Peyer's patch (tissue), 4 donors: ENCODE data around the gene KRTAP19-6. TPM values are rescaled to one million over a fixed set of nuclear protein-coding genes. Genes with fewer than 3 reads are reported as not detected.

Experiments used
- DNase-seq, 3 donors: peaks; one replicate each; pipeline ENCODE4 v3.0.0-alpha.2; 2017 to 2019
- H3K27ac ChIP-seq, 4 donors: fragments of 200-600 bp; sonication (generic); one replicate each; pipeline ENCODE4 v1.5.1; 2016 to 2019
- H3K27me3 ChIP-seq, 2 donors: fragments of 200-600 bp; sonication (generic); one replicate each; pipeline ENCODE4 v1.5.1; 2019
- H3K36me3 ChIP-seq, 3 donors: fragments of 200-600 bp; sonication (generic); one replicate each; pipeline ENCODE4 v1.5.1; 2016 to 2019
- H3K4me1 ChIP-seq, 4 donors: fragments of 200-600 bp; sonication (generic); one replicate each; pipeline ENCODE4 v1.5.1; 2016 to 2019
- H3K4me3 ChIP-seq, 4 donors: fragments of 200-600 bp; sonication (generic); 1 replicate in 3 of 4; 2 replicates in 1 of 4; pipeline ENCODE4 v1.5.1; 2016 to 2019; ENCODE audit warnings: mild to moderate bottlenecking in 1 of 4
- H3K9me3 ChIP-seq, 4 donors: fragments of 200-600 bp; sonication (generic); one replicate each; pipeline ENCODE4 v1.5.1; 2016 to 2019; ENCODE audit warnings: mild to moderate bottlenecking in 1 of 4
- CTCF ChIP-seq, 6 experiments: fragments of 450-650 bp in 4 of 6; fragments of 200-600 bp in 2 of 6; sonication (generic) in 1 of 6; IDR thresholded peaks; one replicate each; pipeline ENCODE4 v1.5.1; 2017 to 2019; ENCODE audit warnings: antibody characterized with exemption in 6 of 6, mild to moderate bottlenecking in 3 of 6, moderate library complexity in 1 of 6
- POLR2A ChIP-seq, 2 donors: fragments of 450-650 bp; IDR thresholded peaks; one replicate each; pipeline ENCODE4 v1.5.1; 2017; ENCODE audit warnings: antibody characterized with exemption in 2 of 2, mild to moderate bottlenecking in 2 of 2, moderate library complexity in 2 of 2
- small RNA-seq, 2 donors: library from RNA; depleted of rRNA; stranded (forward); fragments of <200 nt; gene quantifications; one replicate each; pipeline ENCODE3, GENCODE V24; 2016
- total RNA-seq, 4 donors: library from RNA; depleted of rRNA; stranded (reverse); fragments of >200 nt; gene quantifications; one replicate each; pipeline ENCODE4 v1.1.0, GENCODE V29; 2016

Gene KRTAP19-6
- total RNA-seq, 4 donors from 2014 or later = not detected

DNA sequence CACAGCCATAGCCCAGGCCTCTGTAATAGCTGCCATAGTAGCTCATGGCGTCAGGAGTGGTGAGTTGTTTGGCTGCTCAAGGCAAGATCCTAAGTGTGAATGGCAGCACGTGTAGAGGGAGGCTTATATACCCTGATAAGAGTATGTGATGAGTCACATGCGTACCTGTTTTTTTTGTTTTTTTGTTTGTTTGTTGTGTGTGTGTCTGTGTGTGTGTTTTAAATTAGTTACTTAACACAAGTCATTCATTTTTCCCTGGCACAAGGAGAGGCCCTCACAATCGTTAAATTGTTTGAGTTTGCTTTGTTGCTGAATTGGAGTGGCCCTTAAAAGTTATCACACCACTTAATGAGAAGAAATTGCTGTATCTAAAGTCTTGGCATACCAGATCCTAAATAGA, 44.6 kb downstream of the KRTAP19-6 start, which contains the start of gene KRTAP19-4:
Gene KRTAP19-4 (minus strand): TSS at position 101 of the 400 bp plus-strand sequence. CDS start 55 bp downstream, at position 46.
- DNase-seq = no peak
- Histone ChIP-seq H3K4me3 (no peak within 1 kb of the TSS), H3K4me1 (no peaks in the 10 kb centered on the region), H3K9me3 (no peaks in the 10 kb centered on the region), H3K27me3 (no peaks in the 10 kb centered on the region), H3K27ac (no peak within 1 kb of the TSS), H3K36me3 (no peaks in the 10 kb centered on the region)
- TF ChIP-seq CTCF (IDR thresholded peaks at IDR 0.05) (no peak), POLR2A (IDR thresholded peaks at IDR 0.05) (no peak)

DNA sequence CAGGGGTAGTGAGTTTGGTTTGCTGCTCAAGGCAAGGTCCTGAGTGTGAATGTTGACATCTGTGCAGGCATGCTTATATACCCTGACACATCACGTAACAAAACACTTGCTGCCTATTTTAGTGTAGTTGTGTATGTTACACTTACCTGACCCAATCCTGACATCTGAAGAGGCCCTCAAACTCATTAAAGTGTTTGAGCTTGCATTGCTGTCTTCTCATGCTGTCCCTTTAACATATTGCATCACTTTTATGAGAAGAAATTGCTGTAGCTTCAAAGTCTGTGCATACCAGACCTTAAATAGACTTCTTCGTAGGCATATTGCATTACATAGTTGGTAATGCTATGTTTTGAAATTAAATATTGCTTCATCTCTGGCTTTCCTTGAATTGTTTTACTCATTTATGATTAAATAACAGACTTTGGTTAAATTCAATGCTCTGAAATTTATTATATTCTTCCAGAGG, 49.7 kb downstream of the KRTAP19-6 start, which contains the start of gene KRTAP19-3:
Gene KRTAP19-3 (minus strand): TSS at position 51 of the 466 bp plus-strand sequence. CDS start 56 bp downstream, outside the sequence.
- Histone ChIP-seq H3K4me1 (no peaks in the 10 kb centered on the region), H3K27me3 (no peaks in the 10 kb centered on the region), H3K36me3 (no peaks in the 10 kb centered on the region), H3K27ac (no peak within 1 kb of the TSS), H3K9me3 (no peaks in the 10 kb centered on the region), H3K4me3 (no peak within 1 kb of the TSS)
- DNase-seq = no peak
- TF ChIP-seq POLR2A (IDR thresholded peaks at IDR 0.05) (no peak), CTCF (IDR thresholded peaks at IDR 0.05) (no peak)

Small RNAs within 50 kb of the gene (small RNA-seq; reads per million reads assigned to genes)
- 0 reads per million in 2 donors for gene AP000567.1
- gene KRTAP19-10P = 0 reads per million in 2 donors
- gene KRTAP19-11P = 0 reads per million in 2 donors
- gene KRTAP19-9P = 0 reads per million in 2 donors
- 0 reads per million in 2 donors for gene KRTAP22-2

Other genes with a start within 250 kb of the KRTAP19-6 start
- not detected for gene KRTAP26-1, start 221.5 kb downstream of the KRTAP19-6 start, total RNA-seq
- not detected for gene KRTAP27-1, start 204.2 kb downstream of the KRTAP19-6 start, total RNA-seq
- not detected for gene KRTAP23-1, start 193.3 kb downstream of the KRTAP19-6 start, total RNA-seq
- not detected for gene KRTAP13-2, start 169.6 kb downstream of the KRTAP19-6 start, total RNA-seq
- gene KRTAP13-1, start 145.8 kb downstream of the KRTAP19-6 start, total RNA-seq = not detected
- gene KRTAP13-3, start 115.9 kb downstream of the KRTAP19-6 start, total RNA-seq = not detected
- gene KRTAP13-4, start 111.6 kb downstream of the KRTAP19-6 start, total RNA-seq = not detected
- not detected for gene KRTAP15-1, start 101.6 kb downstream of the KRTAP19-6 start, total RNA-seq
- not detected for gene KRTAP19-1, start 61.5 kb downstream of the KRTAP19-6 start, total RNA-seq
- gene KRTAP19-2, start 54.4 kb downstream of the KRTAP19-6 start, total RNA-seq = not detected
- not detected for gene KRTAP19-3, start 49.9 kb downstream of the KRTAP19-6 start, total RNA-seq
- not detected for gene KRTAP19-4, start 44.7 kb downstream of the KRTAP19-6 start, total RNA-seq
- not detected for gene KRTAP19-5, start 39.7 kb downstream of the KRTAP19-6 start, total RNA-seq
- gene KRTAP19-7, start 19.4 kb upstream of the KRTAP19-6 start, total RNA-seq = not detected
- not detected for gene KRTAP22-2, start 48.5 kb upstream of the KRTAP19-6 start, total RNA-seq
- gene KRTAP6-3, start 50.6 kb upstream of the KRTAP19-6 start, total RNA-seq = not detected
- not detected for gene KRTAP6-2, start 57.0 kb upstream of the KRTAP19-6 start, total RNA-seq
- not detected for gene KRTAP22-1, start 59.2 kb upstream of the KRTAP19-6 start, total RNA-seq
- gene KRTAP6-1, start 72.1 kb upstream of the KRTAP19-6 start, total RNA-seq = not detected
- gene KRTAP20-1, start 74.6 kb upstream of the KRTAP19-6 start, total RNA-seq = not detected
- not detected for gene KRTAP20-4, start 78.8 kb upstream of the KRTAP19-6 start, total RNA-seq
- gene KRTAP20-2, start 93.3 kb upstream of the KRTAP19-6 start, total RNA-seq = not detected
- not detected for gene KRTAP20-3, start 101.0 kb upstream of the KRTAP19-6 start, total RNA-seq
- gene KRTAP21-3, start 176.9 kb upstream of the KRTAP19-6 start, total RNA-seq = not detected
- gene KRTAP21-2, start 205.4 kb upstream of the KRTAP19-6 start, total RNA-seq = not detected
- not detected for gene KRTAP21-1, start 213.6 kb upstream of the KRTAP19-6 start, total RNA-seq